ENCODE measurements around the gene TSHZ2.
A peak's percentile ranks its signal among the peaks of the same experiment; 100 is the strongest.
"Not testable (repeated sequence)": the region's sequence is repeated elsewhere in the genome, so short reads cannot be mapped to it uniquely, and the experiment has no call there.

The TSHZ2 gene

DNA sequence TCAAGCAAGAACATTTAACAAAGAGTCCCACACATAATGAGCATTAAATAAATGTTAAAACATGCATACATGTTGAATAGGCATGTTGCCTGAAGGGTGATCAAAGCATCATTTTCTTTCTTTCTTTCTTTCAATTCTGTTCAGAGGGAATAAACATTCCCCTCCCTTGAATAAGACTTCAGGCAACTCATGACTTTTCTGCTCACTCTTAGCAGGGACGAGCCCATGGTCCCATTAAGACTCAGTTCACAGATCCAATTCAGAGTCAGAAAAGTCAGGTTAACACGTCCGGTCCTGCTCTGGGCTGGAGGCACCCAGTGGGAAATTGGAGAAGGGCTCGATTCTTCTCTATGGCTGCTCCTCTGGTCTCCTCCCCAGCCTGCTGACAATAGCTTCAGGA, 439.7 kb downstream of the TSHZ2 start:
- DNase-seq (ENCODE audit: low read depth, low spot score) = no peak

DNA sequence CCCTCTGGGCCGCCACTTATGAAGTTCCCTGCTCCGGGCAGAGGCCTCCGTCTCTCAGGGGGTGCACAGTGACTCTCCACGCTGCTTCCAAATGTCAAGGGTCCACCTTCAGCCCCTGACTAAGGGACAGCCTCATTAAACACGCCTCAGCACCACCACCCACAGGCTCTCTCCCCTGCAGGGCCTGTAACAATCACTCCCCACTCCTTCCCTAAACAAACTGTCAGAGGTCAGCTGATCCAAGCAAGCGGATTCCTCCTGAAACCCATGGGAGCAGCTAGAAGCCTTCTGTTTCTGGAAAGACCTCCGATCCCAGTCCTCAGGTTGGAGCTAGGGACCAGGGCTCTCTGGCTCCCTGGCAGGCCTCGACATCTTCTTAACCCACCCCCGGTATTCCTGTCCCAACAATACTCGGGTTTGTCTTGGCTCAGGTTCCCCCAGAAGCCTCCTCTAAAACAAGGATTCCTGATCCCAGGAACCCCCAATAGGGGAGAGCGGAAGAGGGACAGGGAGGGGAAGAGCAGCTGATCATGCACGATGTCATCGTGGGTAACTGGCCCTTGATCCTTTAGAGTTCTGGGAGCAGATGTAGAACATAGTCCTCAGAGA, 440.5 kb downstream of the TSHZ2 start:
- DNase-seq (ENCODE audit: low read depth, low spot score) = no peak

DNA sequence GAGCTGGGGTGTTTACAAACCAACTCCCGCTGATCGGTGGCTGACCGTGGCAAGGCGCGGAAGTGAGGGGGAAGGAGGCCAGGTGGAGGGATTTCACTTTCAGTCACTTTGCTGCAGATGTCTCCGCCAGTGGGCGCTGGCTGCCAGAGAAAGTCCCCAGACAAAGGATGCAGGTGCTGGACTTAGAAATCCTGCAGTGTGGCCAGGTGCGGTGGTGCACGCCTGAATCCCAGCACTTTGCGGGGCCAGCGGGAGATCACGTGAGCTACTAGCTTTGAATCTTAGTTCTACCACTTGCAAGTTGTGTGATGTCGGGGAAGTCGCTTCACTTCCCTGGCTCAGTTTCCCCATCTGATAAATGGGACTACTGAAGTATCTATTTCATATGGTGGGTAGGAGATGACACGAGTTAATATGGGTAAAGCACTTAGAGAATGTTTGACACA, 441.1 kb downstream of the TSHZ2 start:
- no peak for DNase-seq (ENCODE audit: low read depth, low spot score)

DNA sequence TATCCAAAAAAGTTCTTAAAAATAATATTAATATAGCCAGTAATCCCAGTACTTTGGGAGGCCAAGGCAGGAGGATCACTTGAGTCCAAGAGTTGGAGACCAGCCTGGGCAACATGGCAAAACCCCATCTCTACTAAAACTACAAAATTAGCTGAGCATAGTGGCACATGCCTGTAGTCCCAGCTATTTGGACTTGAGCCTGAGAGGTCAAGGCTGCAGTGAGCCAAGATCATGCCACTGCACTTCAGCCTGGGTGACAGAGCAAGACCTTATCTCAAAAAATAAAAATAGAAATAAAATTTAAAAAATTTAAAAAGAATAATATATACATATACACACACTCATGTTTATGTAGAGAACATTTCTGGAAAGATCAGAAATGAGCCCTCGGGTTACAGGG, 441.7 kb downstream of the TSHZ2 start:
- DNase-seq (ENCODE audit: low read depth, low spot score) = not testable (repeated sequence)

DNA sequence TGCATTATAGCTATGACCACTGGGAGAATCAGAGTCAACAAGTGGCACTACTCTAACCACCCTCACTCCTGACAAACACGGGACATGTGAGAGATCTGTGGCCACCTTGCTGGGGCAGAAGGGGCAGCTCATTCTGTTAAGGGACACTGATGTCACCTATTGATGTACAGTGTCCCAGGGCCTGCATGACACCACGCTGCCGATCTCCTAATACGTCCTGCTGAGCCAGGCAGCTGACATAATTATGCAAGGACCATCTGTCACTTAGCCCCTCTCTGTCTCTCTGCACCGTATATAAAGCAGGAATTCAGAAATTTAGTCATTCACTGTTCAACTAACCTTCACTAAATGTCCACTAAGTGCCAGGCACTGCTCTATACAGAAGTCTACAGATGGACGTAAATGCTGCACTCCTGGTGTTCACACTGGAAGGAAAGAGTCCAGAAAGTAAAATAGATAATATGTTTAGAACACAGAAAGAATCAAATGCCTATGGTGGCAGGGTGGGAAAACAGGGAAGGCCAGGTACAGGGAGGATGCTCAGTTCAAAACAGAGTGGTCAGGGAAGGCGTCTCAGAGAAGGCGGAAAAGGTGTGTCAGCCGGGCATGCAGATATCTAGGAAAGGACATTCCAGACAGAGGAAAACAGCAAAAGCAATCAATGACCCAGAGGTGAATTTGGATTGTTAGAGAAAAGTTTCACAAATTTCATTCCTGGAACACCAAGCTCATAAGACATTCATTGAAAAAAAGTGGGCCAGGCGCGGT, 447.7 kb downstream of the TSHZ2 start:
- no peak for DNase-seq (ENCODE audit: low read depth, low spot score)

DNA sequence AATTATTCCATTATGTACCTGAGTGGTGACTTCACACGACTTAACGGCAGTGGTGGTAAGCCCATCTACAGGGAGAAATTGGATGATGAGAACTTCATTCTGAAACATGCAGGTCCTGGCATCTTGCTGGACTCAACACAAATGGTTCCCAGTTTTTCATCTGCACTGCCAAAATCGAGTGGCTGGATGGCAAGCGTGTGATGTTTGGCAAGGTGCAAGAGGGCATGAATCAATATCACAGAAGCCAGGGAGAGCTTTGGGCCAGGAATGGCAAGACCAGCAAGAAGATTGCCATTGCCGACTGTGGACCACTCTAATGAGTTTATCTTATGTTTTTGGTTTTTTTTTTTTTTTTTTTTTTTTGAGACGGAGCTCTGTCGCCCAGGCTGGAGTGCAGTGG, 449.2 kb downstream of the TSHZ2 start:
- DNase-seq (ENCODE audit: low read depth, low spot score) = no peak

DNA sequence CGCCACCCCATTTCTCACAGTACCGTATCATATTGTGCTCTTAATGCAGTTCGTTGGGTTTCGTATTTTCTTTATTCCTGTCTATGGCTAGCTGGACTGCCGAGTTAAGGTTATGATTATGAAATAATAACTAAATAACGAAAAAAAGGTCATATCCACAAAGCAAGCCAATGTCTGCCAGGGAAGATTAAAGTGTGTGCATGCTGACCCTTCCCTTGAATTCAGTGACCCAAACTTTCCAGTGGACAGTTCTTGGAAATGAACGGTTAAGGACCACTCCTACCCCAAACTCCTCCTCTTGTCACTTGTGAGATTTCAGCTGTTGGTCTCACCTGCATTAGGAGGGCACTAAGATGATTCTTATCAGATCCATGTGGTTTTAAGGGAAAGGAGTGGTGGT, 449.9 kb downstream of the TSHZ2 start:
- DNase-seq (ENCODE audit: low read depth, low spot score) = no peak

DNA sequence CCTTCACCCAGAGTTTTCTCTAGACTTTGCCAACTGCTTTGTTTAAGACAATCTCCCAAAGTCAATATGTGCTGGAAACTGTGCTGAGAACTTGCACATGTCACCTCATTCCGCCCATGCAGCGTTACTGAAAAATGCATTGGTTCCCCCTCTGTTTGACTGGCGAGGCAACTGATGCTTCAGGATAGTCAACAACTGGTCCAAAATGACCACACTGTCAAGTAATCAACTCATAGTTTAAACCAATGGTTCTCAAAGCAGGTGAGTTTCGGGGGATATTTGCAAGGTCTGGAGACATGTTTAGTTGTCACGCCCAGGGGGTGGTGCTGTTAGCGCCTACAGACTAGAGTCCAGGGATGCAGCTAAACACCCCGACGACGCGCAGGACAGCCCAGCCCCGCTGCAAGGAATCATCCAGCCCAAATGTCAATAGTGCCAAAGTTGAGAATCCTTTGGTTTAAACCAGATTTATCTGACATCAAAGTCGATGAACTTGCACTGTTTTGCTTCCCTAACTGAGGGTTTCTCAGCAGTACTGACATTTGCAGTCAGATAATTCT, 451.5 kb downstream of the TSHZ2 start:
- no peak for DNase-seq (ENCODE audit: low read depth, low spot score)

DNA sequence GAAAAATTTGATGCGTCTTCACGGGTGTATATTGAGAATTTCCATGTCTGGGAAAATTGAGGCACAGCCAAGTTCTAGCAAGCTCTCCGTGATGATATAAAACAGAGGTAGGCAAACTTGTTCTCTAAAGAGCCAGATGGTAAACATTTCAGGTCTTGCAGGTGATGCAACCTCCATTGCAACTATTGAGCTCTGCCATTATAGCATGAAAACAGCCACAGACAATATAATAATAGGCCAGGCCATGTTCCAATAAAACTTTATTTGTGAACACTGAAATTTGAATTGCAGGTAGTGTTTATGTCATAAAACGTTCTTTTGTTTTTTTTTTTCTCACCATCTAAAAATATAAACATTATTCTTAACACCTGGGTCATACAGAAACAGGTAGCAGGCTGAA, 453.3 kb downstream of the TSHZ2 start:
- DNase-seq (ENCODE audit: low read depth, low spot score) = no peak

DNA sequence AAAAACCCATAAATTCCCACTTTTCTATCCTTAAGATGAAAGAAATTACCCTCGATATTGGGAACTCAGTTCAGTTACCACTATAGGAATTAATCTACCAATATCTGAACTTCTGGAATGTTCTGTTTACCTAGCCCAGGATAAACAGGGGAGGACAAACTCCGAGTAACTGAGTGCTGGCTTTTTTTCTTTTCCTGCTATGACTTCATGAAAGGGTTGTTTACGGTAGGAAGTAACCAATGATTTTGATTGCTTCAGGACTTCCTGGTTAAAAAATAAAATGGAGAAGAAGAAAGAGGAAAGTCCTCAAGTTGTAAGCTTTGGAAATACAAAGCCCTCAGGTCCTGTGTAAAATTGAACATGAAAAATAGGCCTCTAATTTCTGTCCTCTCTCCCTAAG, 453.8 kb downstream of the TSHZ2 start:
- DNase-seq (ENCODE audit: low read depth, low spot score) = no peak

DNA sequence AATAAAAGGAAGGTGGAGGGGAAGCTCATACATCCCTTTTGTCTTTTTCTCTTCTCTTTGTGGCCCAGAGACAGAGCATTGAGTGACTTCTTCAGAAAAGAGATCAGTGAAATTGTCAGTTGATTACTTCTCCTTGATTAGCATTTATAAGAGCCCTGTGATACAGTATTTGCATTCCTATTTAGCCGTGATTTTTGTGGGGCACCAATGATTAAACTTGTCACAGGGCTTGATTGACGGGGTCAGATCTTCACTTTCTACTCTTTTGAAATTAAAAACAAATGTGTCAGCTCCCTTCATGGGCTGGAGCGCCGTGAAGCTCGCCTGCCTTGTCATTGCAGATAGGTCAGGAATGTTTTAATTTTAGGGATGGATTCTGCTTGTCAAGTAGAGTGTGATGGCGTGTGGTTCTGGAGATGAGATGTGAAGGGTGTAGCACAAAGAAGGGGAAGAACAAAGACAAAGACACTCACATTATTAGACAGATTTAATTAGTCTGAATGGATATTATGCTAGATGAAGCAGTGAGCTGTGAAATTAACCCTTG, 454.7 kb downstream of the TSHZ2 start:
- DNase-seq (ENCODE audit: low read depth, low spot score) = no peak

DNA sequence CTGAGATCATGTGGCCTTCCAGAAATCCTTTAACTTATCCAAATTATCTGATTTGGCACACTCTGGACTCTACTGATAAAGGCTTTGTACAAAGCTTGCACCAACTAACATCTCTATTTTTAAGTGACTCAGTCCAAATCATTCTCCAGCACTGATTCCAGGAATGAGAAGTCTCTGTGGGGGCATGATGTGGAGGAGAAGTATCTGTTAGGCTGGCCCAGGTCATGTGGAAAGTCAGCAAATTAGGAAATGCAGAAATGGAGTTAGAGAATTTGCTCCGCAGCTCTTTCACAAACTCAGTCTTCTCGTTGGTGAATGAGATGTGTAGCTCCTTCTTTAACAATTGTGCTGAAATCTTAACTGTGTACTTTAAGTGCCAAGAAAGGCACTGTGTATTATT, 455.8 kb downstream of the TSHZ2 start:
- no peak for DNase-seq (ENCODE audit: low read depth, low spot score)

DNA sequence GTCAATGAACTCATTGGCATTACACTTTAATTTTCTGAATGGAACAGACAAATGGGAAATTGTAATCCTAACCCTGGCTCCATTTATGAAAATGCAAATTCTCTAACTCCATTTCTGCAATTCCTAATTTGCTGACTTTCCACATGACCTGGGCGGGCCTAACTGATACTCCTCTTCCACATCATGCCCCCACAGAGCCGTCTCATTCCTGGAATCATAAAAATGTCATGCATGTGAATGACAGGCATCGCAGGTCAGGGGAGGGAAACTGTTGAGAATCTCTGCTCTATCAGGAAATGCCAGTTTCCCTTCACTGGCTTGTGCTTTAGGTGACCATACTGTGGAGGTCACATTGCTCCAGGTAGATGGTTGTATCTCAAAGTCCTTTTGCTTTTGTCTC, 456.4 kb downstream of the TSHZ2 start:
- DNase-seq (ENCODE audit: low read depth, low spot score) = no peak

DNA sequence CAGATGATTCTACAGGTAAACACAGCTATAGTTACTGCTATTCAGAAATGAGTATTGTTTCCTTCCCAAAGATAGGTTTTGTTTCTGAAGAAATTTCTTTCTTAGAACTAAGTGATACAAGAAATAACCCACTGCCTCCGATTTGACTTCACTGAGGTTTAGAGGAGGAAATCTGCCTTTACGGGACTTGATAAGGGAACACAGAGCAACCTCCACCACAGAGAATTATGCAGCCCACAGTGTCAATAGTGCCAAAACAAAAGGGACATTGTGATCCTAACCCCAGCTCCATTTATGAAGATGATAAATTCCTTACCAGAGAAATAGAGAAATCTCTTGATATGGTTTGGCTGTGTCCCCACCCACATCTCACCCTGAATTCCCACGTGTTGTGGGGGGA, 456.8 kb downstream of the TSHZ2 start:
- DNase-seq (ENCODE audit: low read depth, low spot score) = no peak

DNA sequence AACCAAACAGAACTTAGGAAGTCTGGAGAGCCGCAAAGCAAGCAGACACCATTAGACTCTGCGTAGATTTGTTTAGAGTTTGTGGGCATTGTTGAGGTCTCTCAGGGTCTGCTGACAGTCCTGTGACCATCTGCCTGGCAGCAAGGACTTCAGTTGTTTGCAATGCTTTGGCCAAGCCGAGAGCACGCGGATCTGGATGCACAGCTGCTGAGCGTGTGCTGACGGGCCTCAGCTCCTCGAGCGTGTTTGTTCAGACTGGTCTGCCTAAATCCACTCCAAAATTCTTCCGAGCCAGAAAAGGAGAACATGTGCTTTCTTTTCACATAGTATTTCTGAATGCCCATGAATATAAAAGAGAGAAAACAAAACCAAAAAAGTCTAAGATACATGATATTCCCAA, 462.5 kb downstream of the TSHZ2 start:
- no peak for DNase-seq (ENCODE audit: low read depth, low spot score)

DNA sequence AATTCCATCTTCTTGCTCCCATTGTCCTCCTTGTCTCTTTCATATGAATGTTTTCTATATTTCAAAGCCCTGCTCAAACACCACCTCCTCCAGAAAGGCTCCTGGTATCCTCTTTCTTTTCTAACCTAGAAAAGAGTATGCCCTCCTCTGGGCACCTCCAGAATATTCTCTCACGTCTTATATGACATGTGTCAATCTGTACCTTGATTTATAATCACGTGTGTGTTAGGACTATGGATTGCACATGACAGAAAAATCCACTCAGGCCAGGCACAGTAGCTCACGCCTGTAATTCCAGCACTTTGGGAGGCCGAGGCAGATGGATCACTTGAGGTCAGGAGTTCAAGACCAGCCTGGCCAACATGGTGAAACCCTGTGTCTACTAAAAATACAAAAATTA, 464.8 kb downstream of the TSHZ2 start:
- DNase-seq (ENCODE audit: low read depth, low spot score) = not testable (repeated sequence)

DNA sequence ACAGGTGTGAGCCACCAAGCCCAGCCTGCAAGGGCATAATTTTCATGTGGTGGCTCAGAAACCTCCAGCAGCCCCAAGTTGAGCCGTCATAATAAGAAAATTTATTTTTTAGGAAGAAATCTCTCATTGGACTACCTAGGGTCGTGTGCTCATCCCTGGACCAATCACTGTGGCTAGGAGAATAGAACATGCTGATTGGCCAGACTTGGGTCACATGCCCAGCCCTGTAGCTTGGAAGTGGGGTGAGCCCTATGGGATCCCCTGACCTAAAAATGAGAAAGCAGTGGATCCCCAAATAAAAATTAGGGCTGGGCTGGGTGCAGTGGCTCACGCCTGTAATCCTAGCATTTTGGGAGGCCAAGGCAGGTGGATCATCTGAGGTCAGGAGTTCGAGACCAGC, 466.2 kb downstream of the TSHZ2 start:
- DNase-seq (ENCODE audit: low read depth, low spot score) = no peak

DNA sequence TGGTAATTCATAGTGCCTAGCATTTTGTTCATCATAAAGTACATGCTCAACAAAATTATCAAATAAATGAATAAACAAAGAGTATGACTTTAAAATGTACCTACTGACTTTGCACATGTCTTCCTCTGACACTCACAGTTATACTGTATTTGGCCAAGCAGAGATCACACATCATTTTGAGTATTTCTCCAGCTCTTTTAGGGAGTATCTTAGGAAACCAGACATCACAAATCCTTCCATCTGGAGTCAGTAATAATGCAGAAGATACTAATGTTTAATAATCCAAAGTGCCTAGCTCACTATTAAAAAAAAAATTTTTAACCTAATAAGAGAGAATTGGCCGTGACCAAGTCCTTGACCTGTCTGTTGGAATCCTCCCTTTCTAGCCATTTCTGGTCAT, 466.9 kb downstream of the TSHZ2 start:
- no peak for DNase-seq (ENCODE audit: low read depth, low spot score)

DNA sequence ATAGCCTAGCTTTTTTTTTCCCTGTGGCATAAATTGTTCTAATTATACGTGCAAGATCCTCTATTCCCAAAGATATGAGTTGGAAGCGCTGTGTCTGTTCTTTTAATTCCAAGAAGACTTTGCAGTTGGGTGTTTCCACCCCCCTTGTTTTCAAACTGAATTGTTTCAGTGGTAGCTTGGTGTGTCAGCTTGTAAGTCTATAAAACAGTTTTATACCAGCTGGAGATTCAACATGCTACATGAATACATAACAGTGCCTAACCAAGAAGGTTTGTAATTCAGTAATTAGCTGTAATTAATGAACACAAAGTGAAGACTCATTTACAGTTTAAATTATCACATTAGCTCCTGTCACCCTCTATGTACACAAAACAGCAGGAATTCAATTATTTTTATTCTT, 467.5 kb downstream of the TSHZ2 start:
- no peak for DNase-seq (ENCODE audit: low read depth, low spot score)

DNA sequence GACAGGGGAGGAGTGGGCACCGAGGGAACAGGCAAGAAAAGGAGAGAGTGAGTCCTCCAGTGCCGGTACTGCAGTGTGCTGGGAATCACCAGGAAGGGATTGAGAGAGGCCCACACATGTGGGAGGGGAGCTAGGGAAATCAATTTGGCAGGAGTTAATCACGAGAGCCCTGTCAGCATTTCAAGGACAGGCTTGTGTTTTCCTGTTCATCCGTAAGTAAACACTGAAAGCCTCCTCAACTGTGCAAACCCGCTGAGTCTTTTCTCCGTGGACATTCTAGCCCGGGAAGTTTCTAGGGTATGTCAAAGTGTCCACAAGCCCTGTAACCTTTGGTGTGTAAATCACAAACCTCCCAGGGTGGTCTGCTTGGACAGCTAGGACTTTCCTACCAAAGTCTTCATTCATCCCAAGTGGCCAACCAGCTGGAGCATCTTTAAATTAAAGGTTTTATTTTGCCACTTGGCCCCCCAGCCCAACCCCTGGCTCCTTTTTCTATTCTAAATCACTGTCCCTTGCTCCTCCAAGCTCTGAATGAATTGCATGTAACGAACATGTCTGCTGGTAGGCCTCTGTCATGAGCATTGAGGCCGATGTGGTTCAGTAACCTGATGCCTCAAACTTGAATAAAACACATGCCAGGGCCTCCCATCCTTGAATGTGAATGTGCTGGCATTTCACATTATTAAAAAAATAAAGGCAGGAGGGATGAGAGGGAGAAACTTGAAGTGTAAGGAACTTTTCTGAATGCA, 472.4 kb downstream of the TSHZ2 start:
- DNase-seq (ENCODE audit: low read depth, low spot score) = peak; percentile 11

DNA sequence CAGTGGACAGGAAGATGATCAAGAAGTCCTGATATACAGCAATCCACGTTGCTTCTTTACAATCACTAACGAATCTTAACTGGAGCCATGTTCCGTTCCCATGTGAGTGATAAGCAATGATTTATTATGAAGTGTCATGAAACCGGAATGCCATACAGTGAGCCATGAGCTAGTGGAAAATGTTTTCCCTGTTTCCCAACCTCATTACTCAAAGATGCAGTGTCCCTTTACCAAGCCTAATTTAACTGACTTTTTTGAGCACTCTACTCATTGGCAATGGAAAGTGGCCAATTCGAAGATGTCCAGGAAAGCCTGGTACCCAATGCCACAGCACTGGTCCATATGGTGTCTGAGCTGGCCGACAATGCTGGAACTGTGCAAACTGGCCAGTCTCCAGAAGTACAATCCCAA, 473.2 kb downstream of the TSHZ2 start:
- no peak for DNase-seq (ENCODE audit: low read depth, low spot score)

DNA sequence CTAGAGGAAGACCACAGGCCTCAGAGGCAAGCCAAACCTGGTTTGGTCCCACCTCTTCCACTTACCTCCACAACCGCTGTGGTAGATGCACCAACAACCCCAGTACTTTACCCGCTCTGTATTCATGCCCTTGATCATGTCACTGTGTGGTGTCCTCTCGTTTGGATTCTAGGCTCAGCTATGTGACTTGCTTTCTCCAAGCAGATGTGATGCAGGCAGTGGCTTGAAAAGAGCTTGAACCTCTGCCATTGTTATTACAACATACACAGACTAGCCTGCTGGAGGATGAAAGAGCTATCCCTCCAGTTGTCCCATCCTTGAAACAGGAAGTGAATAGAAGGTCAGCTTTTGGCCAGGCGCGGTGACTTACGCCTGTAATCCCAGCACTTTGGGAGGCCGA, 473.8 kb downstream of the TSHZ2 start:
- no peak for DNase-seq (ENCODE audit: low read depth, low spot score)

All from astrocyte of the hippocampus (primary cell).